GM12892 (cell line): ENCODE data around the gene TECTA.

Experiments used
- POLR2A ChIP-seq: IDR thresholded peaks from 2 replicates; pipeline ENCODE4 v1.6.1; 2011; ENCODE audit warnings: low read depth, low read length, control low read depth
- POLR2AphosphoS5 ChIP-seq: IDR thresholded peaks from 2 replicates; pipeline ENCODE4 v1.6.1; 2011; ENCODE audit warnings: low read depth, low read length, control low read depth

- TF ChIP-seq POLR2A (no peak), POLR2AphosphoS5 (no peak)
Observed at GRCh38 chr11:121108413-121108812, 7.4 kb downstream of the TECTA start.
